ENCODE measurements around the gene JUN.
"Not testable (repeated sequence)": the region's sequence is repeated elsewhere in the genome, so short reads cannot be mapped to it uniquely, and the experiment has no call there.

JUN gene

GRCh38 chr1:58808077-58808476, 24.2 kb upstream of the JUN start:
- DNase-seq (ENCODE audit: low spot score), result no peak

DNA sequence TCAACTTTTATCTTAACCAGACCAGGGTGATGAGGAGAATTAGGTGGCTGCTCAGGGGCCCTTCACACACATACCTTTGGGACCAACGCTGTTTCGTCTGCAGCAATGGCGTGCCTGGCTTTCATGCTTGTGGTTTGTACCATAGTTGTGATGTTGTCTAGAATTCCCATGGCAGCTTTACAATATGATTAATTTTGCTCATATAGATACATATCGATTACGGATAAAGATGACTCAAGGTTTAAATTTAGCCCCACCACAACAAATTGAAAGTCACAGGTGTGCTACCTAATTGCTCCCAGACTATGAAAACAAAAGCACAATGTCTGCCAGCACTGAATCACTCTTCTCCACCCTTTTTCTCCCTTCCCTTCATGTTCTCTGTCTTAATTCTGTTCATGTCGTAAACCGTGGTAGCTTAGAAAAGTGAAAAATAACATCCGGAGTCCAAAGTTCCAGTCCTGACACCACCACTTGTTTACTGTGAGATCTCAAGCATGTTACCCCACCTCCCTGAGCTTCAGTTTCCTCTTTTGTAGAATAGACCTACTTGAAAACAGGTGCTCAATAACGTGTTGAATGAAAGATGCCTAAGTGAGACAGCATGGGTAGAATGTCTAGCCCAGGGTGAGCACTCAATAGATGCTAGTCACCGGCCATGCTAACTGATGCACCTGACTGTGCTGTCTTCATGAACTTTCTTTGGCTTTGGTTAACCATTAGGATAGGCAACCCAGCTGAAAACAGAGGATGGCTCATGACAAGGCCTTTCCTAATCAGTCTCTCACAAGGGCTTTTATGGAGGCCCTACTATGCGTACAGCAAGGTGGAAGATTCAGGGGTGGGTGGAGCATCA, 22.1 kb upstream of the JUN start:
- no peak for DNase-seq (ENCODE audit: low spot score)

GRCh38 chr1:58804853-58805565, 21.2 kb upstream of the JUN start:
- peak; percentile 22 for DNase-seq (ENCODE audit: low spot score)

DNA sequence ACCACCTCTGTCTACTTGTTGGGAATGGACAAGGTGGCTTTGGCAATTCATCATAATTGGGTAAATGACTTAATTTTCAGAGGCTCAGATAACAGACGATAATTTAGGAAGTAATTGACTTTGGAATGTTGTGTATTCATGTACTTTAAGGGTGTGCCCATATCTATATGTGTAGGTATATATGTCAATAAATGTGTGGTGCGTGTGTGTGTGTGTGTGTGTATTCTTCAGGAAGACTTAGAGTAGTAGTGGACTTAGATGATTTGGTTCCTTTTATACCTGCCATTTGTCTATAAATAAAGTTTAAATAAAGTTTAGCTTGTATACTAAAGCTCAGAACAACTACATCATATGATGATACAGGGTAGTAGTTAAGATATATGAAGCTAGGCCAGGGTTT, 20.0 kb upstream of the JUN start:
- DNase-seq (ENCODE audit: low spot score), result no peak

DNA sequence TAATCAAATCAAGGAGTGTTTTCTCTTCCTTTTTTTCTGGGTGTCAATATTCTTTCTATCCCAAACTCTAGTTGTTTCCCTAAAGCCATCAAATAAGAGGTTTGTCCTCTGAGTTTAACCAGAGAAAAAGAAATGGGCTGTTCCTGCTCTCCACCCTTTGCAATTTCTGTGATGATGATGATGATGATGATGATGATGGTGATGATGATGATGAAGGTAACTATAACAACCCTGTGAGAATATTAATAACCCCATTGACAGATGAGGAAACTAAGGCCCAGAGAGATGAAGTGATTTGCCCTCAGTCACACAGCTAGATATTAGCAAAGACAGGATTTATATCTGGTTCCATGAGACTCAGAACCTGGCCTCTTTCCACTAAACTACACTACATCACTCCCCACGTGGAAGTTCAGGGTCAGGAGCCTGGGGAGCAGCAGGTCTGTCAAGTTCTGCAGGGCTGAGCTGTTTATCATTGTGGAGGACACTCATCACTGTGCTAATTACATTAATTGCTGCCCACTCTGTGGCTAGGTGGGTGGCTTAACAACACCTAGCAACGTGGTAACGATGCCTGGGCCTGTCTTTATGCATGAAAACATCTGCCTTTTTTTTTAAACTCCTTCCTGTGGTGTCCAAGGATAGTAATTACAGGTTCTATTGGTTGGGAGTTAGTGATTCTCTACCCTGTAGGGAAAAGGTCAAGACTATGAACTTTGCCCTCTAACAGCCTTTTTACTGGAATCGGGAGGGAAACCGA, 19.0 kb upstream of the JUN start:
- DNase-seq (ENCODE audit: low spot score), result no peak

- not testable (repeated sequence) for DNase-seq (ENCODE audit: low spot score)
These were observed 17.4 kb upstream of the JUN start for GRCh38 chr1:58801286-58801685.

GRCh38 chr1:58799650-58800049, 15.8 kb upstream of the JUN start:
- DNase-seq (ENCODE audit: low spot score), result no peak

- DNase-seq (ENCODE audit: low spot score), result no peak
These were observed 15.1 kb upstream of the JUN start for GRCh38 chr1:58798910-58799442.

- DNase-seq (ENCODE audit: low spot score), result no peak
These were observed 12.6 kb upstream of the JUN start for GRCh38 chr1:58796416-58796815.

DNA sequence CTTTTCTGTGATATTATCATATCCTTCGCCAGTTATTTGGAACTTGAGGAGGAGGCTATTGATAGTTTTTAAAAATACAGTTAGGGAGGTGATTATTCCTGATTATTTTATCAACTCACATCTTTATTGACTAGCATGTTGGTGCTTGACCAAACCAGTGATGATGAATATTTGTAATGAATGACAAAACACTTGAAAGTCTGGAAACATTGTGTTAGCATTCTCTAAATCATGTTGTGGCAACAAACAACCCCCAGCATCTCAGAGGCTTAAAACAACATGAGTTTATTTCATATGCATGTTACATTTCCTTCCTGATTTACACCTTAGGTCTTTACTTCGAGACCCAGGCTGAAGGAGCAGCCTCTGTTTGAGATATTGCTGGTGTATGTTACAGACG, 10.7 kb upstream of the JUN start:
- DNase-seq (ENCODE audit: low spot score), result no peak

DNA sequence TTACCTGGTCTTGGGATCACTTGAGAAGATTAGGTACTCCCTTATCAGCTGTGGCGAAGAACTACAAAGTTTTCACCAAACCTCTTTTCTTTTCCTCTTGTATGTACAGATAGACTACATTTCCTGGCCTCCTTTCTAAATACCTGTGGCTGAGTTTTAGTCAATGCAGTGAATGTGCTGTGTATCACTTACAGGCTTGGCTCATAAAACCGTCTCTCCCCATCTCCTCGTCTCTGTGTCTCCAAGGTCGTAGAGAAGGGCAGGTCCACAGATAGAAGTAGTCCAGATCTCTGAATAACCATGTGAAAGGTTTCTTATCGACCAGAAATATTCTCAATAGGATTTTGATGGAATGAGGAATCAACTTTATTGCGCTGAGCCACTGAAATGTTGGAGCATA, 9.0 kb upstream of the JUN start:
- DNase-seq (ENCODE audit: low spot score), result no peak

GRCh38 chr1:58791106-58791505, 7.3 kb upstream of the JUN start:
- DNase-seq (ENCODE audit: low spot score), result no peak

- DNase-seq (ENCODE audit: low spot score), result no peak
These were observed 6.3 kb upstream of the JUN start for GRCh38 chr1:58789996-58790660.

DNA sequence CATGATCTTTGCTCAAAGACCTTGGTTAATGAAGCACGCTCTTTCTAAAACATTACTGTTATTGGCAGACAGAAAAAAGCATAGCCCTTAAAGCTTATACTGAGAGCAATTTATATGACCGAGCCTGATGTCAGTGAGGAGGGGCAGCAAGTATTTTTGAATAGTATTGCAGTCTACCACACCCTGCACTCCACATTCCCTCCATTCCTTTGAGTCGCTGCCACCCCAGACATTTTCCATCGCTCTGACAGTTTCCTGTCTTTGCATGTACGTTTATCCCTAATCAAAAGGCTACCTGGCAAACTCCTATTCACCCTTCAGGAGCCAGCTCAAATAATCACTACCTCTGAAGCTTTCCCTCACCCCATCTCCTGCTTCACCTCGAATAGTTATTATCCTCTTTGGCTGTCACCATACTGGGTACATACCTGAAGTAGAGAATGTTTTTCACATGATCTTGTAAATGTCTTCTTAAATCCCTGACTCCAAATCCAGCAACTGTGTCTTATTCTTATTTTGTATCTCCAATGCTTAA, 5.5 kb upstream of the JUN start:
- DNase-seq (ENCODE audit: low spot score), result no peak

DNA sequence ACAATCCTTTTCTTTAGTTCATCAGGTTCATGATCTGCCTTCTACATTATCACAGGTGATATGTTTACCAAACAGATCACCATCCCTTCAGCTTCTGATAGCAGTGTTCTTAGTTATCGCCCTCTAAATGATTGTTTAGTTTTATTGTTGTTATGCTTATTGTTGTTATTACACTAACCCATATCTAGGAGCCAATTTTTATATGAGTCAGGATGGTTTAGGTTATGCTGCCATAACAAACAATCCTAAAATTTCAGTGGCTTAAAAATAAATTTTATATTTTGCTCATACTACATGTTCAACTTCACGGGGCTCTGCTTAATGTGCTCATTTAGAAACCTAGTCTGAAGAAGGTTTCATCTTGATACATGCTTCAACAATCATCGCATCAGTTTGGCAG, 4.4 kb upstream of the JUN start:
- DNase-seq (ENCODE audit: low spot score), result no peak

GRCh38 chr1:58786927-58787245, 3.0 kb upstream of the JUN start:
- DNase-seq (ENCODE audit: low spot score), result no peak

DNA sequence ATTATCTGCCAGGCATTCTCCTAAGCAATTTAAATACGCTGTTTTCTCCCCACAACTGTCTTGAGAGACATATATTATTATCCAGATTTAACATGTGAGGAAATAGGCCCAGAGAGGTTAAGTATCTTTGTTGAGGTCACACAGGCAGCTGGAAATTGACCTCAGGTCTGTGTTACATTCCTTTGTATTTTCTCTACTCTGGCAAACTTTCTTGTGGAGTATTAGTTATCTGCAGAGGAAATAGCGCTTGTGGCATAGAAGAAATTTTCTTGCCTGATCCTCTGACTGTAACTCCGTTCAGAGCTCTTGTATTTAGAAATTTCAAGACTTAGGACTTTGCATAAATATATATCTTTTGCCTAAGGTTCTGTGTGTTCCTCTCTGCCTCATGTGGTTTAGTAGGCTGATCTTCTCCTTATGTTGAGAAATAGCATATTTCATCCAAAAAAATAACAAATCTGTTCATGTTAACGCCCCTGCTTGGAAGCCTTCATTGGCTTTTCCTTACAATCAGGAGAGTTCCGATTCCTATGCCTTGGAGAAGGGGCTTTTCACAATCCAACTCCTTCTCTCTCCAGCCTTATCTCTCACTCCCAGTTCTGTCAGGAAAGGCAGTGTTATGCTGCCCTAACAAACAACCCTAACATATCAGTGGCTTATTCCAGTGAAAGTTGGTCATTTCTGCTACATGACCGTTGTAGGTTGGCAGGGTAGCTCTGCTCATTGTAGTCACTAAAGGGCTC, 2.5 kb upstream of the JUN start:
- no peak for DNase-seq (ENCODE audit: low spot score)

GRCh38 chr1:58785442-58786058, 1.7 kb upstream of the JUN start:
- peak; percentile 54 for DNase-seq (ENCODE audit: low spot score)

- DNase-seq (ENCODE audit: low spot score), result peak; percentile 58
These were observed 1.1 kb upstream of the JUN start for GRCh38 chr1:58784758-58785441.
